SU-DHL-6 (cell line): ENCODE results near the gene PLIN4.

Experiments
- EZH2phosphoT487 ChIP-seq: fragments of 200-600 bp; sonication (generic), shearing (Covaris generic); conservative IDR thresholded peaks from 2 replicates; pipeline ENCODE4 v1.6.1; 2018; ENCODE audit warnings: mild to moderate bottlenecking, antibody characterized with exemption, low read length, moderate library complexity, mixed read lengths
- TF ChIP-seq, protein P1 (sequence below): fragments of 200-600 bp; sonication (generic); IDR thresholded peaks from one replicate; pipeline ENCODE4 v1.5.1; 2017; ENCODE audit warnings: antibody characterized with exemption, mild to moderate bottlenecking, low read length, moderate library complexity; ENCODE audit not compliant: insufficient read depth, poor library complexity, severe bottlenecking

- TF ChIP-seq, protein P1, sequence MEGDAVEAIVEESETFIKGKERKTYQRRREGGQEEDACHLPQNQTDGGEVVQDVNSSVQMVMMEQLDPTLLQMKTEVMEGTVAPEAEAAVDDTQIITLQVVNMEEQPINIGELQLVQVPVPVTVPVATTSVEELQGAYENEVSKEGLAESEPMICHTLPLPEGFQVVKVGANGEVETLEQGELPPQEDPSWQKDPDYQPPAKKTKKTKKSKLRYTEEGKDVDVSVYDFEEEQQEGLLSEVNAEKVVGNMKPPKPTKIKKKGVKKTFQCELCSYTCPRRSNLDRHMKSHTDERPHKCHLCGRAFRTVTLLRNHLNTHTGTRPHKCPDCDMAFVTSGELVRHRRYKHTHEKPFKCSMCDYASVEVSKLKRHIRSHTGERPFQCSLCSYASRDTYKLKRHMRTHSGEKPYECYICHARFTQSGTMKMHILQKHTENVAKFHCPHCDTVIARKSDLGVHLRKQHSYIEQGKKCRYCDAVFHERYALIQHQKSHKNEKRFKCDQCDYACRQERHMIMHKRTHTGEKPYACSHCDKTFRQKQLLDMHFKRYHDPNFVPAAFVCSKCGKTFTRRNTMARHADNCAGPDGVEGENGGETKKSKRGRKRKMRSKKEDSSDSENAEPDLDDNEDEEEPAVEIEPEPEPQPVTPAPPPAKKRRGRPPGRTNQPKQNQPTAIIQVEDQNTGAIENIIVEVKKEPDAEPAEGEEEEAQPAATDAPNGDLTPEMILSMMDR, result no peak
- TF ChIP-seq EZH2phosphoT487, result no peak
These were observed 12.5 kb downstream of the PLIN4 start for GRCh38 chr19:4505570-4506448.
